HG02678 (cell line): ENCODE results near the gene CLEC4E.
A peak's percentile ranks its signal among the peaks of the same experiment; 100 is the strongest.
"Not testable (repeated sequence)": the region's sequence is repeated elsewhere in the genome, so short reads cannot be mapped to it uniquely, and the experiment has no call there.

Experiments
- ATAC-seq: cut with Tn5 transposase; IDR thresholded peaks from one replicate; pipeline ENCODE4 v1.9.1; 2021; ENCODE audit warnings: mild to moderate bottlenecking, moderate library complexity; ENCODE audit not compliant: unreplicated experiment

The CLEC4E gene

GRCh38 chr12:8540831-8541230 is at the start of gene CLEC4E:
CLEC4E (minus strand) TSS chr12:8540905; CDS start chr12:8540797, 108 bp downstream.
- ATAC-seq, result not testable (repeated sequence)

GRCh38 chr12:8589679-8590078 is 49.0 kb upstream of the CLEC4E start:
- ATAC-seq, result no peak

GRCh38 chr12:8584478-8584877 is 43.8 kb upstream of the CLEC4E start:
- ATAC-seq, result not testable (repeated sequence)

GRCh38 chr12:8584004-8584403 is 43.3 kb upstream of the CLEC4E start:
- ATAC-seq, result no peak

GRCh38 chr12:8581098-8581784 is 40.5 kb upstream of the CLEC4E start:
- no peak for ATAC-seq

- no peak for ATAC-seq
Observed at GRCh38 chr12:8577879-8578278, 37.2 kb upstream of the CLEC4E start.

- ATAC-seq, result no peak
Observed at GRCh38 chr12:8572507-8572906, 31.8 kb upstream of the CLEC4E start.

GRCh38 chr12:8566525-8566924 is 25.8 kb upstream of the CLEC4E start:
- no peak for ATAC-seq

GRCh38 chr12:8566052-8566451 is 25.3 kb upstream of the CLEC4E start:
- not testable (repeated sequence) for ATAC-seq

GRCh38 chr12:8564656-8565055 is 24.0 kb upstream of the CLEC4E start:
- ATAC-seq, result no peak

- ATAC-seq, result no peak
Observed at GRCh38 chr12:8563356-8563755, 22.7 kb upstream of the CLEC4E start.

- no peak for ATAC-seq
Observed at GRCh38 chr12:8562310-8562709, 21.6 kb upstream of the CLEC4E start.

- no peak for ATAC-seq
Observed at GRCh38 chr12:8561011-8561410, 20.3 kb upstream of the CLEC4E start.

- ATAC-seq, result no peak
Observed at GRCh38 chr12:8559676-8560075, 19.0 kb upstream of the CLEC4E start.

GRCh38 chr12:8556531-8557097 is 15.9 kb upstream of the CLEC4E start:
- no peak for ATAC-seq

GRCh38 chr12:8554451-8555195 is 13.9 kb upstream of the CLEC4E start:
- ATAC-seq, result no peak

GRCh38 chr12:8553088-8553627 is 12.5 kb upstream of the CLEC4E start:
- ATAC-seq, result no peak

- ATAC-seq, result no peak
Observed at GRCh38 chr12:8549381-8549780, 8.7 kb upstream of the CLEC4E start.

GRCh38 chr12:8548192-8548591 is 7.5 kb upstream of the CLEC4E start:
- no peak for ATAC-seq

- ATAC-seq, result no peak
Observed at GRCh38 chr12:8547645-8548044, 6.9 kb upstream of the CLEC4E start.

GRCh38 chr12:8546591-8546990 is 5.9 kb upstream of the CLEC4E start:
- no peak for ATAC-seq

GRCh38 chr12:8544295-8544694 is 3.6 kb upstream of the CLEC4E start:
- ATAC-seq, result peak; percentile 64
